Measurements from ENCODE around the gene MIS12. TPM values are rescaled to one million over a fixed set of nuclear protein-coding genes. Genes with fewer than 3 reads are reported as not detected.
A peak's percentile ranks its signal among the peaks of the same experiment; 100 is the strongest.

Gene MIS12
- total RNA-seq, 1 donor from 2014 or later = 40.3 TPM

DNA sequence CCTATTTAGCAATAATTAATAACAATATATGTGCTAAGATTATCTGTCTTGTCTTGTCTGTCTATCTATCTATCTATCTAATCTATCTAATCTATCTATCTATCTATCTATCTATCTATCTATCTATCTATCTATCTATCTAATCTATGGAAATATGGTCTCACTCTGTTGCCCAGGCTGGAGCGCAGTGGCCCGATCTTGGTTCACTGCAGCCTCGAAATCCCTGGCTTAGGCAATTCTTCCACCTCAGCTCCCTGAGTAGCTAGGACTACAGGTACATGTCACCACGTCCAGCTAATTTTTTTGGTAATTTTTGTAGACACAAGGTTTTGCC, 44.7 kb downstream of the MIS12 start:
- Histone ChIP-seq H3K27me3 (ENCODE audit: control insufficient read depth, insufficient read depth, low read length) (no peaks in the 10 kb centered on the region), H3K4me3 (ENCODE audit: low read depth, low read length) (no peak overlapping the region), H3K36me3 (ENCODE audit: control insufficient read depth, insufficient read depth, low read length) (peaks cover 33% of the 10 kb centered on the region)
- TF ChIP-seq, protein P1, sequence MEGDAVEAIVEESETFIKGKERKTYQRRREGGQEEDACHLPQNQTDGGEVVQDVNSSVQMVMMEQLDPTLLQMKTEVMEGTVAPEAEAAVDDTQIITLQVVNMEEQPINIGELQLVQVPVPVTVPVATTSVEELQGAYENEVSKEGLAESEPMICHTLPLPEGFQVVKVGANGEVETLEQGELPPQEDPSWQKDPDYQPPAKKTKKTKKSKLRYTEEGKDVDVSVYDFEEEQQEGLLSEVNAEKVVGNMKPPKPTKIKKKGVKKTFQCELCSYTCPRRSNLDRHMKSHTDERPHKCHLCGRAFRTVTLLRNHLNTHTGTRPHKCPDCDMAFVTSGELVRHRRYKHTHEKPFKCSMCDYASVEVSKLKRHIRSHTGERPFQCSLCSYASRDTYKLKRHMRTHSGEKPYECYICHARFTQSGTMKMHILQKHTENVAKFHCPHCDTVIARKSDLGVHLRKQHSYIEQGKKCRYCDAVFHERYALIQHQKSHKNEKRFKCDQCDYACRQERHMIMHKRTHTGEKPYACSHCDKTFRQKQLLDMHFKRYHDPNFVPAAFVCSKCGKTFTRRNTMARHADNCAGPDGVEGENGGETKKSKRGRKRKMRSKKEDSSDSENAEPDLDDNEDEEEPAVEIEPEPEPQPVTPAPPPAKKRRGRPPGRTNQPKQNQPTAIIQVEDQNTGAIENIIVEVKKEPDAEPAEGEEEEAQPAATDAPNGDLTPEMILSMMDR (IDR thresholded peaks at IDR 0.05; ENCODE audit: insufficient read depth, low read length, severe bottlenecking) = no peak
- FAIRE-seq (no peak), DNase-seq (ENCODE audit: low read depth) (no peak)

DNA sequence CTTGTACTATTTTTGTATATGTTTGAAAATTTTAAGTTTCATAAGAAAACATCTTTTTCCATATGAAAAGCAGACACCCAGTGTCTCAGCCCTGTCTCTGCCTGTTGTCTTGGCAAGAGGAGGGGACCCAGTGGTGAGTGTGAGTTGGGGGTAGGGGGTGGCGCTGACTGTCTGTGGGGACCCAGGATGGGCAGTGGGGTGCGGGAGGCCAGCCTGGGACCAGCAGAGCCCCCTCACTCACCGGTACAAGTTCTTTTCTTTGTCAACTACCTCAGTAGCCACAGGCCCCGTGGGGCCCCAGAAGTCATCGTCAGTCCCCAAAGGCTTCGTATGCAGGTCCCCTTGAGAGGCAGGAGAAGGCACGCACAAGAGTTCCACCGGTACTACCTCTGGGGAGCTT, 46.2 kb downstream of the MIS12 start:
- no peak for FAIRE-seq
- Histone ChIP-seq H3K4me3 (ENCODE audit: low read depth, low read length) (no peak overlapping the region), H3K36me3 (ENCODE audit: control insufficient read depth, insufficient read depth, low read length) (peaks cover 34% of the 10 kb centered on the region), H3K27me3 (ENCODE audit: control insufficient read depth, insufficient read depth, low read length) (no peaks in the 10 kb centered on the region)
- no peak for DNase-seq (ENCODE audit: low read depth)
- TF ChIP-seq, protein P1 (IDR thresholded peaks at IDR 0.05; ENCODE audit: insufficient read depth, low read length, severe bottlenecking) = no peak

DNA sequence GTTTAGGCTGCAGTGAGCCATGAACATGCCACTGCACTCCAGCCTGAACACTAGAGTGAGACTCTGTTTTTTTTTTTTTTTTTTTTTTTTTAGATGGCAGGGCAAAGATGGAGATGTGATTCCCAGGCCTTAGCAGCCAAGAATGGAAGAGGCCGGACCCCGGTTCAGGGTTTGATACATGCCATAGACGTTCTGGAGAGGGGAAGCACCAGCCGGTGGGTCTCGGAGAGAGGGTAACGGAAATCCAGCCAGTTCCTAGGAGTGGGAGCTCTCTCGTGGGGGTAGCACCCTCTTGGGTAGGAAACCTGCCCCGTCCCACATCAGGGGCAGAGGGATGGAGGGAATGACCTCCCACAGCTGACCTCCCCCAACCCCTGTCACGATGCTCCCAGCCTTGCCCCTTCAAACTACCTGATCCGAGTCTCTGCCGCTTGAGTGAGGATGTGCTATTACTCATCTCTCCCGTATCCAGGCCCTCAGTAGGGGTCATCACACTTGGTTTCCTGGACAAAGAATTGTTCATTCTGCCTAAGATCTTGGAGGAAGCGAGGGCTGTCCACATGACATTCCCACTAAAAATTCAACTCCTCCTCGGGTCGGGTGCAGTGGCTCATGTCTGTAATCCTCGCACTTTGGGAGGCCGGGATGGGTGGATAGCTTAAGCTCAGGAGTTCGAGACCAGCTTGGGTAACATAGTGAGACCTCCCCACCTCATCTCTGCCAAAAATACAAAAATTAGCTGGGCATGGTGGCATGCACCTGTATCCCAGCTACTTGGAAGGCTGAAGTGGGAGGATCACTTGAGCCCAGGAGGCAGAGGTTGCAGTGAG, 47.3 kb downstream of the MIS12 start:
- H3K4me3 ChIP-seq (ENCODE audit: low read depth, low read length) = no peak overlapping the region
- TF ChIP-seq, protein P1 (IDR thresholded peaks at IDR 0.05; ENCODE audit: insufficient read depth, low read length, severe bottlenecking) = no peak
- DNase-seq (ENCODE audit: low read depth) = no peak
- no peaks in the 10 kb centered on the region for H3K27me3 ChIP-seq (ENCODE audit: control insufficient read depth, insufficient read depth, low read length)
- peaks cover 33% of the 10 kb centered on the region for H3K36me3 ChIP-seq (ENCODE audit: control insufficient read depth, insufficient read depth, low read length)
- no peak for FAIRE-seq

DNA sequence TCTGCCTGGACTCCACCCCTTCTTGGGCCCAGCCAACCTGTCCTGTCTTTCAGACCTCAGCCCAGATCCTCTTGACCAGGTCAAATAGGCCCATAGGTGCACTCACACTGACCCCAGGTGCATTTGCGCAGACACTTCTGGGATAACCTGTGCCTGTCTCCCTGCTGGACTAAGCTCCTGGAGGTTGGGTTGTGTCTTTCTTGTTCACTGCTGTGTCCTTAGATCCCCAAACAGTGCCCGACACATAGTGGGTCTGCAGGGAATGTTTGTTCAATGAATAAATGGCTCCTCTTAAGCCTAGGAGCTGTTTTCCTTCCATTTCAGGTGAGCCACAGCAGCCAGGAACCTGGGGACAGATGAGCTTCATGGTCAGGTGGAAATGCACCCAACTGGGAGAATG, 49.1 kb downstream of the MIS12 start:
- peaks cover 34% of the 10 kb centered on the region for H3K36me3 ChIP-seq (ENCODE audit: control insufficient read depth, insufficient read depth, low read length)
- H3K27me3 ChIP-seq (ENCODE audit: control insufficient read depth, insufficient read depth, low read length) = no peaks in the 10 kb centered on the region
- DNase-seq (ENCODE audit: low read depth) (no peak), FAIRE-seq (peak; percentile 43)
- H3K4me3 ChIP-seq (ENCODE audit: low read depth, low read length) = no peak overlapping the region
- TF ChIP-seq, protein P1 (IDR thresholded peaks at IDR 0.05; ENCODE audit: insufficient read depth, low read length, severe bottlenecking) = no peak

DNA sequence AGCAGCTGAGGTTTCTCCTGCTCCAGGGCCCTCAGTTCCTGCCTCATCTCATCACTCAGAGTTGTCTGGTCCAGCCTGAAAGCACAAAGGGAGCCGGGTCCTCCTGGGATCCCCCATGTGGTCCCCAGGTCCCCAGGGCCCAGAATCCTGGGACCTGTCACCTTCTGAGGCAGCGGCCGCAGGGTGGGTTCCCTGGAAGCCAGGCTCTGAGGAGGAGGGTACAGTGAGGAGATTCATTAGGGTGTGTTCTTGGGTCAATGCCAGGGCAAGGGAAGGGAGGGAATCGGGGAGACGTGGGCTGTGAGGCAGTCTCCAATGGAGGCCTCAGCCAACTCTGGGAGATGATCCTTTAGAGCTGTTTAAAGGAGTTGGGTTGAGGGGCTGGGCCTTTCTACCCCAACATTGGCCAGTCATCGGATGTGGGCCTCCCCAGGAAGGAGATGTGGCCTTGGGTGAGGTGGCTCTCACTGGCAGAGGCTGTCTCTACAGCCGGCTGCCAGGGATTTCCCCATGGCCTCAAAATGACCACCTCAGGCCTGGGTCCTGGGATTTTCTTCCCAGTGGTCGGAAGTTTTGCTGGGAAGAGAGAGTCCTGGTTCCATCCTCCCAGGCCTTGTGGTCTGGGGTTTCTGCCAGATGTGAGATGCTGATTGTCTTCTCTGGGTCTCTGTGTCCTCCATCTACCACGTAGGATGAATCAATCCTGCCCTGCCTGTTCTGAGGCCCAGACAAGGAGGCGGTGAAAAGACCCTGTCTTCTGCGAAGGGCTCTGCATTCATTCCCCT, 50.7 kb downstream of the MIS12 start:
- FAIRE-seq = no peak

More for the DNA sequence above, 50.7 kb downstream of the MIS12 start:
- no peaks in the 10 kb centered on the region for H3K27me3 ChIP-seq (ENCODE audit: control insufficient read depth, insufficient read depth, low read length)
- TF ChIP-seq, protein P1 (IDR thresholded peaks at IDR 0.05; ENCODE audit: insufficient read depth, low read length, severe bottlenecking) = no peak
- DNase-seq (ENCODE audit: low read depth) = no peak
- H3K4me3 ChIP-seq (ENCODE audit: low read depth, low read length) = no peak overlapping the region
- H3K36me3 ChIP-seq (ENCODE audit: control insufficient read depth, insufficient read depth, low read length) = peaks cover 37% of the 10 kb centered on the region
